ENCODE measurements around the gene TMEM18.
A peak's percentile ranks its signal among the peaks of the same experiment; 100 is the strongest.

TMEM18 gene

GRCh38 chr2:719191-719590 is 42.0 kb upstream of the TMEM18 start:
- no peaks in the 10 kb centered on the region for H3K4me1 ChIP-seq
- no peaks in the 10 kb centered on the region for H3K9me3 ChIP-seq
- no peaks in the 10 kb centered on the region for H3K27me3 ChIP-seq
- TF ChIP-seq, protein P1, sequence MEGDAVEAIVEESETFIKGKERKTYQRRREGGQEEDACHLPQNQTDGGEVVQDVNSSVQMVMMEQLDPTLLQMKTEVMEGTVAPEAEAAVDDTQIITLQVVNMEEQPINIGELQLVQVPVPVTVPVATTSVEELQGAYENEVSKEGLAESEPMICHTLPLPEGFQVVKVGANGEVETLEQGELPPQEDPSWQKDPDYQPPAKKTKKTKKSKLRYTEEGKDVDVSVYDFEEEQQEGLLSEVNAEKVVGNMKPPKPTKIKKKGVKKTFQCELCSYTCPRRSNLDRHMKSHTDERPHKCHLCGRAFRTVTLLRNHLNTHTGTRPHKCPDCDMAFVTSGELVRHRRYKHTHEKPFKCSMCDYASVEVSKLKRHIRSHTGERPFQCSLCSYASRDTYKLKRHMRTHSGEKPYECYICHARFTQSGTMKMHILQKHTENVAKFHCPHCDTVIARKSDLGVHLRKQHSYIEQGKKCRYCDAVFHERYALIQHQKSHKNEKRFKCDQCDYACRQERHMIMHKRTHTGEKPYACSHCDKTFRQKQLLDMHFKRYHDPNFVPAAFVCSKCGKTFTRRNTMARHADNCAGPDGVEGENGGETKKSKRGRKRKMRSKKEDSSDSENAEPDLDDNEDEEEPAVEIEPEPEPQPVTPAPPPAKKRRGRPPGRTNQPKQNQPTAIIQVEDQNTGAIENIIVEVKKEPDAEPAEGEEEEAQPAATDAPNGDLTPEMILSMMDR (IDR thresholded peaks at IDR 0.05; ENCODE audit: low read depth, low read length) = no peak
- no peak overlapping the region for H3K4me3 ChIP-seq (ENCODE audit: low read depth, low read length)
- DNase-seq = no peak
- H3K36me3 ChIP-seq = no peaks in the 10 kb centered on the region

DNA sequence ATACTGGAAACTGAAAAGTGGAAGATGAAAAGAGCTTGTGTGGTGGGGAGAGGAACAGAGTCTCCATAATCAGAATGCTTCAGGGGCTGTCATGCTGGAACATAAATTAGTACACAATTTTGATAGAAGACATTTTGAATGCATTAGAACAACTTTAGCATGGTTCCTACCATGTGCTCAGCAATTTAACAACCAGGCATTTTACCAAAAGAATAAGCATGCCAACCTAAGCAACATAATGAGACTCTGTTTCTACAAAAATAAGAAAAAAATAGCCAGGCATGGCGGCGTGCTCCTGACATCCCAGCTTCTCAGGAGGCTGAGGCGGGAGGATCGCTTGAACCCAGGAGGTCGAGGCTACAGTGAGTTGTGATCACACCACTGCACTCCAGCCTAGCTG is 40.5 kb upstream of the TMEM18 start:
- Histone ChIP-seq H3K4me1 (no peaks in the 10 kb centered on the region), H3K9me3 (no peaks in the 10 kb centered on the region), H3K36me3 (no peaks in the 10 kb centered on the region), H3K4me3 (ENCODE audit: low read depth, low read length) (no peak overlapping the region), H3K27me3 (no peaks in the 10 kb centered on the region)
- TF ChIP-seq, protein P1 (IDR thresholded peaks at IDR 0.05; ENCODE audit: low read depth, low read length) = no peak
- DNase-seq = no peak

- no peak for DNase-seq
- Histone ChIP-seq H3K4me1 (no peaks in the 10 kb centered on the region), H3K9me3 (no peaks in the 10 kb centered on the region), H3K27me3 (no peaks in the 10 kb centered on the region), H3K4me3 (ENCODE audit: low read depth, low read length) (no peak overlapping the region), H3K36me3 (no peaks in the 10 kb centered on the region)
- TF ChIP-seq, protein P1 (IDR thresholded peaks at IDR 0.05; ENCODE audit: low read depth, low read length) = peak; percentile 46
Observed at GRCh38 chr2:715854-716560, 38.8 kb upstream of the TMEM18 start.

- TF ChIP-seq, protein P1 (IDR thresholded peaks at IDR 0.05; ENCODE audit: low read depth, low read length) = no peak
Observed at GRCh38 chr2:715038-715437, 37.8 kb upstream of the TMEM18 start.

DNA sequence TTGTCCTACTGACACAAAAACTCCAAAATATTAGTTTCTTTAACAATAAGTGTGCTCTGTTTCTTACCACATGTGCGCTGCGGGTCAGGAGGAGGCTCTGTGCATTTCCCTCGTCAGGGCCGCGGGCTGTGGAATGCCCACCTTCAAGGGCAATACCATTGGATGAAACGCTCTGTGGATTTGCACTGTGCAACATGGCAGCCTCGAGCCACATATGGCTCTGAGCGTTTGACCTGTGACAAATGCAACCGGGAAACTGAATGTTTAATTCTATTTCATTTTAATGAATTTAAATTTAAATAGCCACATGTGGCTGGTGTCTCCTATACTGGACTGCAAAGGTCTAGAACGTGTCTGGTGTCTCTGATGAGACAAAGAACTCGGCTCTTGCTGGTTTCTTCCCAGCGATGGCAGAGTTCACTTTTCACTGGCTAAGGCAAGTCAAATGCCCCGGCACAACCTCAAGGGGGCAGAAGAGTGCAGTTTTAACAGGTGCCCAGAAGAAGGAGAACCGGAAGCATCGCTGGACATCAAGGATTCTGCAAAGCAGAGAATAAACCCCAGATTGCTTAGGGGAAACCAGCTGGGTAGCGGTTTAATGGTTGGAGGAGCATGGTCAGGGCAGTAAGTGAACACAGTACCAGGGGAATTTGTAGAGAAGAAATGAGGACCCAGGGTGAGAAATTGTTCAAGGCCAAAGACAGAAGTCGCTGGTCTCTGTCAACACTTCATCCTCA is 37.0 kb upstream of the TMEM18 start:
- Histone ChIP-seq H3K36me3 (no peaks in the 10 kb centered on the region), H3K4me3 (ENCODE audit: low read depth, low read length) (no peak overlapping the region), H3K27me3 (no peaks in the 10 kb centered on the region), H3K4me1 (no peaks in the 10 kb centered on the region), H3K9me3 (no peaks in the 10 kb centered on the region)
- peak; percentile 60 for DNase-seq
- TF ChIP-seq, protein P1 (IDR thresholded peaks at IDR 0.05; ENCODE audit: low read depth, low read length) = peak; percentile 77

More at GRCh38 chr2:715038-715437, 37.8 kb upstream of the TMEM18 start:
- H3K36me3 ChIP-seq = no peaks in the 10 kb centered on the region
- H3K4me3 ChIP-seq (ENCODE audit: low read depth, low read length) = no peak overlapping the region
- H3K27me3 ChIP-seq = no peaks in the 10 kb centered on the region
- no peak for DNase-seq
- H3K9me3 ChIP-seq = no peaks in the 10 kb centered on the region
- H3K4me1 ChIP-seq = no peaks in the 10 kb centered on the region
